Keratinocyte (primary cell): ENCODE results near the gene PLEKHG5. TPM values are rescaled to one million over a fixed set of nuclear protein-coding genes. Genes with fewer than 3 reads are reported as not detected.

Experiments
- DNase-seq: peaks from one replicate; pipeline ENCODE4 v3.0.0-alpha.2; 2011; ENCODE audit warnings: low read depth, missing footprints, low spot score
- FAIRE-seq: peaks from 2 replicates; lab custom pipeline; 2011; peaks lifted over from hg19 to GRCh38; lab: Jason Lieb, UNC
- H2AFZ ChIP-seq: 2 replicates; pipeline ENCODE4 v1.6.0; 2012; ENCODE audit warnings: low read length, control low read depth, inconsistent platforms; ENCODE audit not compliant: control insufficient read depth
- H3K27ac ChIP-seq: 2 replicates; pipeline ENCODE4 v1.5.1; 2011; ENCODE audit warnings: low read length; ENCODE audit not compliant: control insufficient read depth, insufficient read depth
- H3K27me3 ChIP-seq: 3 replicates; pipeline ENCODE4 v1.6.0; 2011; ENCODE audit warnings: low read length; ENCODE audit not compliant: control insufficient read depth, insufficient read depth; ENCODE audit errors: extremely low read depth
- H3K36me3 ChIP-seq, 2 experiments: 2 replicates in 1 of 2; 3 replicates in 1 of 2; pipeline ENCODE4 v1.5.1; 2011; ENCODE audit warnings: low read length in 2 of 2, mild to moderate bottlenecking in 1 of 2; ENCODE audit not compliant: control insufficient read depth in 2 of 2, insufficient read depth in 2 of 2; ENCODE audit errors: extremely low read depth in 1 of 2
- H3K4me1 ChIP-seq: 3 replicates; pipeline ENCODE4 v1.5.1; 2011; ENCODE audit warnings: low read length; ENCODE audit not compliant: control insufficient read depth, insufficient read depth; ENCODE audit errors: extremely low read depth
- H3K4me2 ChIP-seq: 3 replicates; pipeline ENCODE4 v1.6.0; 2011; ENCODE audit warnings: low read depth, low read length; ENCODE audit not compliant: control insufficient read depth, insufficient read depth; ENCODE audit errors: extremely low read depth
- H3K4me3 ChIP-seq, 3 experiments: fragments of 200-600 bp in 1 of 3; sonication (generic) in 1 of 3; 2 replicates in 2 of 3; 3 replicates in 1 of 3; pipeline ENCODE4 v1.5.1; 2011 to 2016; ENCODE audit warnings: low read length in 3 of 3, mild to moderate bottlenecking in 3 of 3, control low read depth in 2 of 3, inconsistent platforms in 1 of 3, low read depth in 1 of 3, mixed read lengths in 1 of 3, mixed run types in 1 of 3, moderate library complexity in 1 of 3; ENCODE audit not compliant: control insufficient read depth in 2 of 3, insufficient read depth in 2 of 3; ENCODE audit errors: extremely low read depth in 1 of 3
- H3K79me2 ChIP-seq: 2 replicates; pipeline ENCODE4 v1.6.0; 2012; ENCODE audit warnings: low read length; ENCODE audit not compliant: control insufficient read depth, insufficient read depth
- H3K9ac ChIP-seq: 3 replicates; pipeline ENCODE4 v1.6.0; 2011; ENCODE audit warnings: low read length; ENCODE audit not compliant: control insufficient read depth, insufficient read depth; ENCODE audit errors: extremely low read depth
- H3K9me1 ChIP-seq: 3 replicates; pipeline ENCODE4 v1.6.0; 2011; ENCODE audit warnings: low read length; ENCODE audit not compliant: control insufficient read depth, insufficient read depth; ENCODE audit errors: extremely low read depth
- H3K9me3 ChIP-seq: 2 replicates; pipeline ENCODE4 v1.5.1; 2012; ENCODE audit warnings: low read depth, low read length; ENCODE audit not compliant: control insufficient read depth
- H4K20me1 ChIP-seq: 3 replicates; pipeline ENCODE4 v1.6.0; 2011; ENCODE audit warnings: low read length; ENCODE audit not compliant: control insufficient read depth, insufficient read depth; ENCODE audit errors: extremely low read depth
- CTCF ChIP-seq, 3 experiments: IDR thresholded peaks in 1 of 3; conservative IDR thresholded peaks in 1 of 3; optimal IDR thresholded peaks in 1 of 3; 2 replicates in 2 of 3; 3 replicates in 1 of 3; pipeline versions ENCODE3 to v1.5.1; 2011; ENCODE audit warnings: low read length in 3 of 3, mild to moderate bottlenecking in 3 of 3, moderate library complexity in 2 of 3, control low read depth in 1 of 3, inconsistent platforms in 1 of 3; ENCODE audit not compliant: insufficient read depth in 2 of 3; ENCODE audit errors: extremely low read depth in 1 of 3
- EZH2 ChIP-seq: IDR thresholded peaks from one replicate; pipeline ENCODE4 v1.6.1; 2012; ENCODE audit warnings: inconsistent platforms, mild to moderate bottlenecking, low read length, moderate library complexity
- dilution Hi-C: fragments of 300-500 bp; cut with MboI; formaldehyde crosslinking; loops from one replicate; pipeline ENCODE4 v1.7.0; 2020; ENCODE audit warnings: low sequenced_read_pairs; ENCODE audit not compliant: extremely low pct_ligation_motif_present
- polyA plus RNA-seq, 5 experiments: library from polyadenylated mRNA; depleted of rRNA in 3 of 5; stranded (reverse) in 3 of 5; stranded (forward) in 1 of 5; unstranded in 1 of 5; fragments of >200 nt; gene quantifications; 1 replicate in 1 of 5; 2 replicates in 3 of 5; 3 replicates in 1 of 5; pipeline versions ENCODE4 v1.2.1 to v1.2.3, GENCODE V29; 2011 to 2012; ENCODE audit warnings: missing spikeins in 2 of 5, low read depth in 1 of 5, low replicate concordance in 1 of 5

PLEKHG5 gene
- polyA plus RNA-seq, 1 donor (not counting 4 experiments of a cell fraction or from before 2014, with no cell fraction given), result 11.8 TPM

GRCh38 chr1:6511561-6512244 lies 20.2 kb upstream of the PLEKHG5 start:
- TF ChIP-seq EZH2 (no peak), CTCF (optimal IDR thresholded peaks at IDR 0.05 in 1 of 3, IDR thresholded peaks at IDR 0.05 in 1 of 3, conservative IDR thresholded peaks at IDR 0.05 in 1 of 3; ENCODE audit: extremely low read depth in 1 of 3, insufficient read depth in 2 of 3, low read length in 3 of 3) (no peak)
- Histone ChIP-seq H3K36me3 (no peaks in the 10 kb centered on the region), H3K4me1 (no peaks in the 10 kb centered on the region), H4K20me1 (no peaks in the 10 kb centered on the region), H3K27me3 (peaks cover 4% of the 10 kb centered on the region), H3K9ac (no peak overlapping the region), H3K27ac (no peak overlapping the region), H3K79me2 (no peaks in the 10 kb centered on the region), H2AFZ (no peak overlapping the region), H3K4me2 (no peak overlapping the region), H3K9me1 (no peaks in the 10 kb centered on the region), H3K4me3 (no peak overlapping the region), H3K9me3 (no peaks in the 10 kb centered on the region)
- DNase-seq (no peak), FAIRE-seq (no peak)
- dilution Hi-C loops, result no loop called here

- Histone ChIP-seq H3K9me1 (no peaks in the 10 kb centered on the region), H4K20me1 (no peaks in the 10 kb centered on the region), H2AFZ (no peak overlapping the region), H3K36me3 (no peaks in the 10 kb centered on the region), H3K4me1 (no peaks in the 10 kb centered on the region), H3K79me2 (no peaks in the 10 kb centered on the region), H3K4me2 (no peak overlapping the region), H3K4me3 (no peak overlapping the region), H3K9ac (no peak overlapping the region), H3K27me3 (peaks cover 4% of the 10 kb centered on the region), H3K9me3 (no peaks in the 10 kb centered on the region), H3K27ac (no peak overlapping the region)
- FAIRE-seq, result no peak
- dilution Hi-C loops, result no loop called here
- DNase-seq, result no peak
- TF ChIP-seq EZH2 (no peak), CTCF (optimal IDR thresholded peaks at IDR 0.05 in 1 of 3, IDR thresholded peaks at IDR 0.05 in 1 of 3, conservative IDR thresholded peaks at IDR 0.05 in 1 of 3; ENCODE audit: extremely low read depth in 1 of 3, insufficient read depth in 2 of 3, low read length in 3 of 3) (no peak)
These were observed 19.6 kb upstream of the PLEKHG5 start for GRCh38 chr1:6511056-6511455.
